SKM-1 (cell line): ENCODE measurements around the gene GREB1L.

ENCODE experiments used
- DNase-seq: peaks from one replicate; lab custom pipeline; 2025; ENCODE audit not compliant: unreplicated experiment; lab: John Stamatoyannopoulos, UW

The GREB1L gene

GRCh38 chr18:21479721-21480120, 237.7 kb downstream of the GREB1L start:
- DNase-seq: no peak

- DNase-seq: no peak
These were observed 239.7 kb downstream of the GREB1L start for GRCh38 chr18:21481739-21482138.

- DNase-seq: no peak
These were observed 241.0 kb downstream of the GREB1L start for GRCh38 chr18:21483051-21483450.

- no peak for DNase-seq
These were observed 243.0 kb downstream of the GREB1L start for GRCh38 chr18:21484851-21485636.

- DNase-seq: no peak
These were observed 244.9 kb downstream of the GREB1L start for GRCh38 chr18:21486905-21487437.

GRCh38 chr18:21489119-21489750, 247.2 kb downstream of the GREB1L start:
- DNase-seq: peak; percentile 43

GRCh38 chr18:21489919-21490495, 248.0 kb downstream of the GREB1L start:
- DNase-seq: no peak

GRCh38 chr18:21490748-21491147, 248.7 kb downstream of the GREB1L start:
- no peak for DNase-seq

GRCh38 chr18:21496277-21496835, 254.3 kb downstream of the GREB1L start:
- no peak for DNase-seq

- DNase-seq: no peak
These were observed 258.0 kb downstream of the GREB1L start for GRCh38 chr18:21499997-21500396.

- no peak for DNase-seq
These were observed 260.6 kb downstream of the GREB1L start for GRCh38 chr18:21502661-21503060.

- no peak for DNase-seq
These were observed 266.1 kb downstream of the GREB1L start for GRCh38 chr18:21507913-21508701.

- DNase-seq: no peak
These were observed 267.0 kb downstream of the GREB1L start for GRCh38 chr18:21509062-21509461.

GRCh38 chr18:21513292-21513691, 271.3 kb downstream of the GREB1L start:
- no peak for DNase-seq

GRCh38 chr18:21513741-21514140, 271.7 kb downstream of the GREB1L start:
- DNase-seq: no peak

GRCh38 chr18:21522530-21522929, 280.5 kb downstream of the GREB1L start:
- DNase-seq: no peak

GRCh38 chr18:21525916-21526315, 283.9 kb downstream of the GREB1L start:
- no peak for DNase-seq

- no peak for DNase-seq
These were observed 284.4 kb downstream of the GREB1L start for GRCh38 chr18:21526463-21526862.

- no peak for DNase-seq
These were observed 292.3 kb downstream of the GREB1L start for GRCh38 chr18:21534327-21534726.

GRCh38 chr18:21538230-21538629, 296.2 kb downstream of the GREB1L start:
- DNase-seq: no peak

- DNase-seq: no peak
These were observed 304.4 kb downstream of the GREB1L start for GRCh38 chr18:21546423-21546822.
